ENCODE data around the gene BOD1L2.

The BOD1L2 gene
- 0 to 0.06 (median 0) reads per million in 18 experiments for total RNA-seq

GRCh38 chr18:57146956-57147636 is at the start of gene BOD1L2:
Gene BOD1L2, plus strand, starts transcription at chr18:57147087. Its CDS starts 226 bp downstream, at chr18:57147313.
- no peak for DNase-seq

- peak; percentile 6 to 24 for DNase-seq
Observed at GRCh38 chr18:57107140-57107832, 39.6 kb upstream of the BOD1L2 start.

DNA sequence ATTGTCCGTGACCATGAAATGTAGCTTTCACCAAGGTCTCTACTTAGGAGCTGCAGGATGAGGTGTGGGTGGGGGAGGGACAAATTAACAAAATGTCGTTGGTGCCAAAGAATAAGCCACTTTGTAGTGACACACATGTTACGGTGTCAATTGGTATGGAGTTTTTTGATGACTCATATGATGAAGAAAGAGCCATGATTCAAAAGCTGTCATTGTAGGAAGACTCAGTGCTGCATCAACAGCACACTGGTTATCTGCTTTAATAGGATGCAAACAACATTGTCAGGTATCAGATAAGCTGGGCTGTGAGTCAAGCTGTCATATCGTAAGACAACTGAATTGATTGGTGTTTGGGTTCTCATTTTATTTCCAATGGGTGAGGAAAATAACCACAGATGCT is 36.6 kb upstream of the BOD1L2 start:
- DNase-seq: no peak

- DNase-seq: no peak
Observed at GRCh38 chr18:57113799-57114420, 33.0 kb upstream of the BOD1L2 start.

GRCh38 chr18:57116598-57117132 is 30.2 kb upstream of the BOD1L2 start:
- no peak for DNase-seq

DNA sequence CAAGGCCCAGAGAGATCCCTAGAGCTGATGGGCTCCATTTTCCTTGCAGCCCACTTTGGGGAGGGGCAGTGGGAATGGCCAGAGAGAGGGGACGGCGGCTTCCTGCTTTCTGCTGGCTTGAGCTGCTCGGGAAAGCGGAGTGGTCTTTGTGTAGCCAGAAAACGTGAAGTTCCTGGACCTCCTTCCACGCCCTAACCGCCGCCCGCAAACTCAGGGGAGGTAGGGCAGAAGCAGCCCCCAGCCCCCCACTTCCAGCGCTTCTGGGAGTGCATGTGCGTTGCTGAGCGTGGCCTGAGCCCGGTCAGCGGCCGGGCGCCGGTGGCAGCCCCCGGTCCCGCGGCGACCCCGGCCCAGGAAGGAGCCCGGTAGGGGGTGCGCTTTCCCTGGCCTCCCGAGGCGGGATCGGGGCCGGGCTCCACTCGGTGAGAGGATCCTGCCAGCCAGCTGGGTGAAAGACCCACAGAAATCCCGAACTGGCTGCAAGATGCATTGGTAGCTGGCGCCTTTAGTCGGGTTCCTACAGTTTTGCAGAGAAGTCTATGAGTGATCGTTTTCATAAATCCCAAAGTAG is 25.3 kb upstream of the BOD1L2 start:
- DNase-seq: no peak

DNA sequence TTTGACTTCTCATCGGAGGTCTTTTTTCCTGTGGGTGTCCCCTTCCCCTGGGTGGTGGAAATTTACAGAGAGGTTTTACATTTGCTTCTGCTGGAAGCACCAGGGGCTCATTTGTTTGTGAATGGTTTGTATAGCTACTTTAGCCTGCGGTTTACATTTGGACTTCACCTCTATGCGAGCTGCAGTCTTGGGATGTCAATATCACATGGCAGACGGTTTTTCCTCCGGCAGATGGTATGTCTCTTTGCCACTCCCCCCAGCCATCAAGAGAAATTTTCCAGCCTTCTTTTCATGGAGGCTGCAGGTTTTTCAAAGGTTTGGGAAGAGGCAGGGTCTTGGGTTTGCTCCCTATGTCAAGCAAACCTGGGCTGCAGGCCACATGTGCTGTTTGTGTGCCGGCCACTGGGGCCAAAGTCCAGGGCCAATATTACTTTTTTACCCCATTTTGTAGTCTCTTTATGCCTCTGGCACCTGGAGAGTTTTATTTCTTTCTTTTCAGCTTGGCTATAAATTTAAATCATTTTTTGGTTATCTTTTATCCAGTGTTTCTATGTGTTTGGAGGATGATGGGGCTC is 23.9 kb upstream of the BOD1L2 start:
- no peak for DNase-seq

DNA sequence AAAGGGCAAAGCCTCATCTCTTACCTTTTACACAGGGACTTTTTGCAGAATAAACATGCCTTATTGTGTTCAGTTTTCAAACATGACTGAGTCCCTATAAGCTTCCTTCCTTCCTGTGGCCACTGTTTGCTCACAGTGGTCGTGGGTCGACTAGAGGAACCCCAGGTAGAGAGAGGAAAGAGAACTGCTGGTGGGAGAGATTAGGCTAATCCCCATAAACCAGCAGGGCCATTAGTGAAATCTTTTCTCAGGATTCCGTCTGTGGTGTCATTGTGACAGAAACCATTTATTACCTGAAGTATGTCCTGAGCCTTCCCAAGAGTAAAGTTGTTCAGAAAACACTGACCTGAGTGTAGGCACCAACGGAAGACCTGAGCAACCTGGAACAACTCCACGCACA is 21.3 kb upstream of the BOD1L2 start:
- DNase-seq: no peak

DNA sequence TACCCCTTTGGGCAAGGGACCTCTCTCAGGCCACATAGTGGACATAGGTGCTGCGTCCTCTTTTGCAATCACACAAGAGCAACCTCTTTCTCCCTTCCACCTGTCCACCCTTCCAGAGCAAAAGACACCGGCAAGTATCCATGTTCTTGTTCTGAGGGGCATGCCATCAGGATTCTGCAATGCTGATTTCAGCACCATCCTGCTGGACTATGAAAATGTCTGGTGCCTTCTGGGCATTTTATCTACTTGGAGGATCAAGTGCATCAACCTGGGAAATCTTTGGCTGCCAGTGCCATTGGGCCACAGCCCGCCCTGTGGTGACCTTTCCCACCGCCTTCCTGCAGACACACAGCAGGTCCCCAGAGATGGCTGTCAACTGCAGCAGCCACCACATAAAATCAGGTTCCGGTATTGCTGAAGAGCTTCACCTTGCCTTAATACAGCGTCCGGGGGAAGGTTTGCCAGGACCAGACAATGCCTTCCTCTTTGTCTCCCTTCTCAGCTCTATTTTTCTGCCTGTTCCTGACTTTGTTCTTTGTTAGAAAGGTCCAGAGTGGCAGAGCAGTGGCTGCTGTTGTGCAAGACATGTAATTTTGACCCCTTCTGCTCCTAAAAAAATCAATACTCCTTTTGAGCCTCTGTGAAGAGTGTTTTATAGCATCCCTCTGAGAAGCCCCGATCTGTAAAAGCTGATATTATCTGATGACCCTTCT is 18.5 kb upstream of the BOD1L2 start:
- no peak for DNase-seq

- no peak for DNase-seq
Observed at GRCh38 chr18:57131101-57131500, 15.8 kb upstream of the BOD1L2 start.

DNA sequence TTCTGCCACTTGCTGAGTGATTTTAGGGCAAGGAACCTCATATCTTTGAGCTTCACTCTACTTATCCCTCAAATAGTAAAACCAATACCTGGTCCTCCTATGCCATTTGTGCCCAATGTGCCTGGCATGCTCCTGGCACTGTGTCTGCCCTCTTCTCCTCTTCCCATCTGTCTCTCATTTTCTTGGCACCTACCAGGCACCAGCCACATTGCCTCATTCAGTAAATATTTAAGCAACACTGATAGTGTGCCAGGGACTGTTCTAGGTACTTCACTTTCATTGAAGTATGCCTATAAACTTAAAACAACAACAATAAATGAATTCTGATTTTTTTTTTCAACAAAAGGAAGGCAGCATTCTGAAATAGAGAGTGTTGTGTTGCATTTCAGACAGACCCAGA is 15.1 kb upstream of the BOD1L2 start:
- no peak for DNase-seq

DNA sequence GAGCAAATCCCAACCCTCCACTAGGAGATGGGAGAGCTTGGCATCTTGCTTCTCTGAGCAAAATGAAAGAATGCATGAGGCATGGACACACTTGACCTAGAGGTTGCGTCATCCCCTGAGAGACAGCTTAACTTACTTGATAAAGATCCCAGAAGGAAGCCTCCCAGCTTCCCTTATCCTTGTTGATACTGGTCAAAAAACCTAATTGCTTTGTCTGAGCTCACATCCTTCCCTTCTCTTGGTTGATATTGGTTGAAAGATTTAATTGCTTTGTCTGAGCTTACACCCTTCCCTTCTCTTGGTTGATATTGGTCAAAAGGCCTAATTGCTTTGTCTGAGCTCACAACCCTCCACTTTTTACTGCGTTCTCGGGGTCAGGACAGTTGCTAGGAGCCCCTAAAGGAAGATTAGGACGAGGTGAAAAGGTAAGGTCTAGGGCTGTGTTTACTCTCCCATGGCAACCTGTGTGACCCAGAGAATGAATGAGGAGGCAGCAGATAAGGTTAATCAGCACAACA is 12.2 kb upstream of the BOD1L2 start:
- DNase-seq: no peak

GRCh38 chr18:57135699-57136098 is 11.2 kb upstream of the BOD1L2 start:
- DNase-seq: no peak

DNA sequence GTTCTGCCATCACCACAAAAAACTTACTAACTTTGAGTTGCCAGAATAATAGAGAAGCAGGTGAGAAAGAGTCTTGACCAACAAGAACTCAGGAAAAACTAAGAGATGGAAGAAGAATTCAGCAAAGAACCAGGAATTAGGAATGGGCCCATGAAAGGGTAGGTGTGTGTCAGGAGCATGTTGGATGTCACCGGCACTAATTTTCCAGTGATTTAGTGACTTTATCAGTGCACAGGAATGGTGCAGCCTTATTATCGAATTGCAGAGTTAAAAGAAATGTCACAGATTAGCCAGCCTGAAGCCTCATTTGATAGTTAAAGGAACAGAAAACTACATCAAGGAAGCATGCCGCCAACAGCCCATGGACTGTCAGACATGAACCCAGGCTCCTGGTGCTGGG is 9.0 kb upstream of the BOD1L2 start:
- DNase-seq: no peak

DNA sequence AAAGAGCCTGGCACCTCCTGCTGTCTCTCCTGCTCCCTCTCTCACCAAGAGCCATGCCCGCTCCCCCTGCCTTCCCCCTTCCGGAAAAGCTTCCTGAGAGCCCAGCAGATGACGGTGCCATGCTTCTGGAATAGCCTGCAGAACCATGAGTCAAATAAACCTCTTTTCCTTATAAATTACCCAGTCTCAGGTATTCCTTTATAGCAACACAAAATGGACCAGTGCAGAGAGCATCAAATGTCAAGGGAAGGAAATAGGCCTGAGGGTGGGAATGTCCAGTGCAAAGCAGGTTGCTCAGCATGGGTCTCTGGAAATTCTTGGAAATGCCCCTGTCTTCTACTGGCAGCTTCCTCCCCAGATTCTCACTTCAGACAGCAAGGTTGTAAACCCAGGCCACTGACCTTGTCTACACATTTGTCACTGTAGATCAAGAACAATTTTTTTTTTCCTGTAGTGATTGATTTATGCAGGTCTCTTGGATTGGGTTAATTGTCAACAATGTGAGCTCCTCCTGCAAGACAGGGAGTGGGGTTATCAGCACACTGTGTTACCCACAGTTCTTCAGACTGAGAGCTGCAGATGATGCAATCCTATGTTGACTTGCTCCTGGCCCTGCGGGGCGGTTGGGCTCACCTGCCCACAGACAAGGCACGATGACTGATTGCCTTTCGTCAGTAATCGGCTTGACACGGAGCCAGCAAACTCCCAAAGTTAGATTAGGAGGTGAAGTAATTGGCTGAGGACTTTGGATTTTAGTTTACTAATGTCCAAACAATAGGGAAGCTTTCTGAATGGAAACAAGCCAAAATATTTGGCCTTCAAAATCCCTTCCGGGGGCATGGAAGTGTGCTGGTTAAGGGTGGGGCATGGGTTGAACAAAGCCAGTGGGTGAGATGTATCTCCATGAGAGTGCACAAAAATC is 5.4 kb upstream of the BOD1L2 start:
- no peak for DNase-seq

- no peak for DNase-seq
Observed at GRCh38 chr18:57142324-57142723, 4.6 kb upstream of the BOD1L2 start.

GRCh38 chr18:57143265-57143664 is 3.6 kb upstream of the BOD1L2 start:
- no peak for DNase-seq

GRCh38 chr18:57148263-57148662 is 1.4 kb downstream of the BOD1L2 start:
- no peak for DNase-seq

GRCh38 chr18:57149051-57149450 is 2.2 kb downstream of the BOD1L2 start:
- no peak for DNase-seq

DNA sequence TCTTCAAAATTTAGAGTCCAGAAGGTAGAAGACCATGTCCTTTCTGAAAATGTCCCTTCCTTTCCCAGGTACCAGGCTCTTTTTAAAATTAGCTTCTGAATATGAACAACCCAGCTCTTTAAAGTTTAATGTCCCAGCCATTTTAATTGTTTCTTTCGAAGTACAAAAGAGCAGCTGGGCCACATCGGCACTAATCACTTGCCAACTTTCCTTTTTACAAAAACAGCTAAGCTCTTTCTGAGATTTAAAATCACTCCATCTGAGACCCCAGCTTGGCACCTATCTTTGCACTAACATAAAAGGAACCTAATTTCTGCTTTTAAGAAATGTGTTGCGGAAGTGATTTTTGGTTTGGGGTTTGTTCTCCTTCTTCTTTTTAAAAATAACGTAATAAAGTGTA is 2.6 kb downstream of the BOD1L2 start:
- peak in 1 of 2 donors; percentile 46 for DNase-seq

DNA sequence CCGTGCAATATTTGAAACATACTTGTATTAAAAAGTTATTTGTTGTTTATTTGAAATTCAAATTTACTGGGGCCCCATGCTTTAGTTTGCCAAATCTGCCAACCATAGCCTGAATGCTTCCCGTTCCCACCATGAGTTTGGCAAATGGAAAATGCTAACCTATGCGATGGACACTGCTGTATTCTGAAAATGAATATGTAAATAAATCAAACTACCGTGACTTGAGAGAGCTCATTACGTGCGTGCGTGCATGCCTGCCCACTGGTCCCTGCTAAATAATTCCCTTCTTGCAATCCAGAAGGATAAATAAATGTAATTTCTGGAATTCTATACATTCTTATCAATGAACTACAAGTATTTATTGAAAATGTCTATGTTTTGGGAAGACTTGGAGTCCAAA is 3.2 kb downstream of the BOD1L2 start:
- no peak for DNase-seq
